Left lung (tissue), 10 donors: ENCODE data around the gene ESRP2. TPM values are rescaled to one million over a fixed set of nuclear protein-coding genes. Genes with fewer than 3 reads are reported as not detected.

Source experiments
- ATAC-seq: fragments of 200-7000 bp; cut with Tn5 transposase; one replicate; pipeline ENCODE4 v1.9.1; 2020; ENCODE audit warnings: moderate library complexity
- DNase-seq, 4 donors: peaks; one replicate each; pipeline ENCODE4 v3.0.0-alpha.2; 2013 to 2020
- H3K27ac ChIP-seq, 2 donors: fragments of 200-600 bp; sonication (generic) in 1 of 2; one replicate each; pipeline versions ENCODE4 v1.5.0 to v1.8.0; 2020 to 2021
- H3K27me3 ChIP-seq, 2 donors: fragments of 200-600 bp; sonication (generic) in 1 of 2; one replicate each; pipeline versions ENCODE4 v1.5.0 to v1.8.0; 2020 to 2021
- H3K36me3 ChIP-seq, 2 donors: fragments of 200-600 bp; sonication (generic) in 1 of 2; one replicate each; pipeline versions ENCODE4 v1.5.0 to v1.8.0; 2020 to 2021
- H3K4me1 ChIP-seq, 2 donors: fragments of 200-600 bp; one replicate each; pipeline ENCODE4 v1.8.0; 2021
- H3K4me3 ChIP-seq, 2 donors: fragments of 200-600 bp; sonication (generic) in 1 of 2; one replicate each; pipeline versions ENCODE4 v1.5.0 to v1.8.0; 2020 to 2021; ENCODE audit warnings: mild to moderate bottlenecking in 1 of 2
- H3K9me3 ChIP-seq, 2 donors: fragments of 200-600 bp; sonication (generic) in 1 of 2; one replicate each; pipeline versions ENCODE4 v1.5.0 to v1.8.0; 2020 to 2021
- intact Hi-C, 2 donors: fragments of 100-400 bp; cut with DNase I; formaldehyde crosslinking; loops; one replicate each; pipeline versions ENCODE4 v1.11.2 to v1.14.2; 2022
- polyA plus RNA-seq, 6 donors: library from polyadenylated mRNA; unstranded; fragments of 120-200 nt; gene quantifications; one replicate each; pipeline ENCODE4 v1.2.1, GENCODE V29; 2013; ENCODE audit not compliant: insufficient read length in 6 of 6
- total RNA-seq, 2 donors: library from RNA; stranded (reverse); fragmentation: NEBNext Ultra II Directional; extraction: Animal tissue kit (Norgen Biotek cat#: 25700); gene quantifications; one replicate each; pipeline ENCODE4 v1.2.1, GENCODE V29; 2021
- TF ChIP-seq, protein P1 (sequence below), 2 donors: fragments of 200-600 bp; sonication (generic) in 1 of 2; IDR thresholded peaks; one replicate each; pipeline versions ENCODE4 v1.5.0 to v1.8.0; 2021; ENCODE audit warnings: antibody characterized with exemption in 2 of 2
- donor health status: DM: no; HTN: yes; CAD: no.
- donor health status: DM: no; HTN: no; CAD: no.

Gene ESRP2
- total and polyA plus RNA-seq, 8 donors = 45.7 to 62.6 (median 54.2) TPM

DNA sequence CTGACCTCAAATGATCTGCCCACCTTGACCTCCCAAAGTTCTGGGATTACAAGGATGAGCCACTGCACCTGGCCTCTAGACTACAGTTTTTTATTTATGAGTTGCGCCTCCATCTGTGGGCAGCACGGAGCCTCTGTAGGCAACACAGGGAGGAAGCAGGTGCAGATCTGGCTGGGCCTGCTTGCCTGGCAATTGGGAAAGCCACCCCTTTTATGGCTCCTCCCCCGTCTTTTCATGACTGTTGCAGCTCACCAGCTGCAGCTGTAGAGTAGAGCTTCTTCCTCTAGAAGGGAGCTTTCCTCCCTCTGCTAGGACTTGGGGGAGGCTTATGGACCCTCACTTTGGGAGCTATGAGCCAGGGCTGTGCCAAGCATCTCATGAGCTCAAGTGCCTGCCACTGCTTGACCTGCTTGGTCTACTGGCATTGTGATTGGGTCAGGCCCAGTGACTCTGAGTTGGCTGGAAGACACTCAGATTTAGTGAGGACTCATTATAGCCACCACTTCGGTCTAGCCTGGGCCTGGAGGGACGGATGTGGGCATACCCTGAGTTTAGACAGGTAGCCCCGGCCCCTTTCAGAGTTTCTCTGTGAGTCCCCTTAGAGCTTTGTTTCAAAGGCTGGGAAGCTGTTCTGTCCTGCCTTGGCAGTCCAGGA lies 21.5 kb upstream of the ESRP2 start:
- ATAC-seq (no peak), DNase-seq (no peak)
- H3K27ac ChIP-seq = peak overlapping the region in 1 of 2 donors; percentile 3
- no peak overlapping the region for H3K4me3 ChIP-seq
- H3K9me3 ChIP-seq = no peaks in the 10 kb centered on the region
- TF ChIP-seq, protein P1, sequence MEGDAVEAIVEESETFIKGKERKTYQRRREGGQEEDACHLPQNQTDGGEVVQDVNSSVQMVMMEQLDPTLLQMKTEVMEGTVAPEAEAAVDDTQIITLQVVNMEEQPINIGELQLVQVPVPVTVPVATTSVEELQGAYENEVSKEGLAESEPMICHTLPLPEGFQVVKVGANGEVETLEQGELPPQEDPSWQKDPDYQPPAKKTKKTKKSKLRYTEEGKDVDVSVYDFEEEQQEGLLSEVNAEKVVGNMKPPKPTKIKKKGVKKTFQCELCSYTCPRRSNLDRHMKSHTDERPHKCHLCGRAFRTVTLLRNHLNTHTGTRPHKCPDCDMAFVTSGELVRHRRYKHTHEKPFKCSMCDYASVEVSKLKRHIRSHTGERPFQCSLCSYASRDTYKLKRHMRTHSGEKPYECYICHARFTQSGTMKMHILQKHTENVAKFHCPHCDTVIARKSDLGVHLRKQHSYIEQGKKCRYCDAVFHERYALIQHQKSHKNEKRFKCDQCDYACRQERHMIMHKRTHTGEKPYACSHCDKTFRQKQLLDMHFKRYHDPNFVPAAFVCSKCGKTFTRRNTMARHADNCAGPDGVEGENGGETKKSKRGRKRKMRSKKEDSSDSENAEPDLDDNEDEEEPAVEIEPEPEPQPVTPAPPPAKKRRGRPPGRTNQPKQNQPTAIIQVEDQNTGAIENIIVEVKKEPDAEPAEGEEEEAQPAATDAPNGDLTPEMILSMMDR (IDR thresholded peaks at IDR 0.05) = no peak
- H3K4me1 ChIP-seq = peaks cover 0 to 18% of the 10 kb centered on the region in 2 donors
- peaks cover 0 to 74% of the 10 kb centered on the region in 2 donors for H3K36me3 ChIP-seq
- intact Hi-C loops = loop anchor here in 1 of 2 donors (10.0 kb wide), 1 partner anchor 67 kb away; no protein-coding TSS in a partner anchor
- no peaks in the 10 kb centered on the region for H3K27me3 ChIP-seq

DNA sequence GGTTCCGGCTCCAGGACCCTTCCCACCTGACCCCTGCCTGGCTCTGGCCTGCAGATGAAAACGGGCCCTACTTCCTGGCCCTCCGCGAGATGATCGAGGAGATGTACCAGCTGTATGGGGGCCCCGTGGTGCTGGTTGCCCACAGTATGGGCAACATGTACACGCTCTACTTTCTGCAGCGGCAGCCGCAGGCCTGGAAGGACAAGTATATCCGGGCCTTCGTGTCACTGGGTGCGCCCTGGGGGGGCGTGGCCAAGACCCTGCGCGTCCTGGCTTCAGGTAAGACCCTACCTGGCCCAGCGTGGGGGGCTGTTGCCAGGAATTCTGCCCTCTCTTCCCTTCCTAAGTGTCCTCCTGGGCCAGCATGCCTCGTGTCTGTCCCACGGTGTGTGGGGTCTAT lies 19.8 kb upstream of the ESRP2 start:
- H3K27ac ChIP-seq = no peak overlapping the region
- H3K27me3 ChIP-seq = no peaks in the 10 kb centered on the region
- H3K9me3 ChIP-seq = no peaks in the 10 kb centered on the region
- peaks cover 0 to 88% of the 10 kb centered on the region in 2 donors for H3K36me3 ChIP-seq
- H3K4me1 ChIP-seq = peaks cover 0 to 13% of the 10 kb centered on the region in 2 donors
- DNase-seq = no peak
- TF ChIP-seq, protein P1 (IDR thresholded peaks at IDR 0.05) = no peak
- no peak overlapping the region for H3K4me3 ChIP-seq
- intact Hi-C loops = loop anchor here in 1 of 2 donors (10.0 kb wide), 1 partner anchor 69 kb away; no protein-coding TSS in a partner anchor
- ATAC-seq = no peak

DNA sequence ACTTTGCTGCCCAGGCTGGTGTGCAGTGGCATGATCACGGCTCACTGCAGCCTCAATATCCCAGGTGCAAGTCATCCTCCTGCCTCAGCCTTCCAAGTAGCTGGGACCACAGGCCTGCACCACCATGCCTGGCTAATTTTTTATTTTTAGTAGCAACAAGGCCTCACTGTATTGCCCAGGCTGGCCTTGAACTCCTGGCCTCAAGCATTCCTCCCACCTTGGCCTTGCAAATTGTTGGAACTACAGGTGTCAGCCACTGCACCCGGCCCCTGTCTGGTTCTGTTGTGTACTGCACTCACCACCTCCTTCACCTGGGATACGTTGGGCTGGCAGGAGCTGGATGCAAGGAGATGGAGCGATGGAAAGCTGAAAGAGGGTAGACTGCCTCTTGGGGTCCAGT lies 17.8 kb upstream of the ESRP2 start:
- Histone ChIP-seq H3K27ac (no peak overlapping the region), H3K4me3 (no peak overlapping the region), H3K27me3 (no peaks in the 10 kb centered on the region), H3K36me3 (peaks cover 0 to 85% of the 10 kb centered on the region in 2 donors), H3K9me3 (no peaks in the 10 kb centered on the region), H3K4me1 (peaks cover 0 to 13% of the 10 kb centered on the region in 2 donors)
- TF ChIP-seq, protein P1 (IDR thresholded peaks at IDR 0.05) = no peak
- DNase-seq (no peak), ATAC-seq (no peak)
- intact Hi-C loops = loop anchor here (5.0 to 10.0 kb wide), 2 partner anchors 71 to 259 kb away; no protein-coding TSS in a partner anchor

DNA sequence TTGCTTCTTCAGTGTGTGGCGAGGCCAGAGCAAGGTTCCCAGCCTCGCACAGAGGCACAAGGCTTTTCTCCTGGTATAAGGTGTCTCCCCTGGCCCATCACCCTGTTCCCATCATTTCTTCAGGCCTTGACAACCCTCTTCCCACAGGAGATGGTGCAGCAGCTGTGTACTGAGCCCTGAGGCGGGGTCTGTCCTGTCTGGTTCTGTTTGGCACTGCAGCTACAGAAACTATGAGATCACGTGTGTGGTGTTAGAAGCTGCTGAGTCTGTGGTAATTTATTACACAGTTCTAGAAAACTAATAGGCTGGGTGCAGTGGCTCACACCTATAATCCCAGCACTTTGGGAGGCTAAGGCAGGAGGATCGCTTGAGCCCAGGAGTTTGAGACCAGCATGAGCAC lies 16.5 kb upstream of the ESRP2 start:
- intact Hi-C loops = loop anchor here (5.0 to 10.0 kb wide), 2 partner anchors 72 to 260 kb away; no protein-coding TSS in a partner anchor
- TF ChIP-seq, protein P1 (IDR thresholded peaks at IDR 0.05) = no peak
- H3K9me3 ChIP-seq = no peaks in the 10 kb centered on the region
- DNase-seq = no peak
- H3K4me3 ChIP-seq = no peak overlapping the region
- no peak overlapping the region for H3K27ac ChIP-seq
- peaks cover 0 to 18% of the 10 kb centered on the region in 2 donors for H3K4me1 ChIP-seq
- no peak for ATAC-seq
- H3K36me3 ChIP-seq = peaks cover 0 to 80% of the 10 kb centered on the region in 2 donors
- H3K27me3 ChIP-seq = no peaks in the 10 kb centered on the region

DNA sequence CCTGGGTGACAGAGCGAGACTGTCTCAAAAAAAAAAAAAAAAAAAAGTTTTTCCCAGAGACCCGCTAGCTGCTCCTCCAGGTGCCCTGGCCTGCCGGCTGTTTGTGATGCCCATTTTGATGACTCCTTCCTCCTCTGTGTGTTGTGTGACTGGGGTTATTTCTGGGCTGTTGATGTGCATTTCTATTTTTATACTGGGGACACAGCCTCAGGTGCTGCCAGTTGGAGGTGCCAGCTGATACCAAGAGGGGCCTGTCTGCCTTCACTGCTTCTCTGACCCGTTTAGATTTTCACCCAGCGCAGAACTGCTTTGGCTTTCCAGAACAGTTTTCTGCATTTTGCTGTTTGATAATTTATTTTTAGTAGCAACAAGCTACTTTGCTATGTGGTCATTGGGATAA lies 15.9 kb upstream of the ESRP2 start:
- Histone ChIP-seq H3K36me3 (peaks cover 0 to 77% of the 10 kb centered on the region in 2 donors), H3K27ac (no peak overlapping the region), H3K27me3 (no peaks in the 10 kb centered on the region), H3K4me1 (peaks cover 0 to 18% of the 10 kb centered on the region in 2 donors), H3K9me3 (no peaks in the 10 kb centered on the region), H3K4me3 (no peak overlapping the region)
- TF ChIP-seq, protein P1 (IDR thresholded peaks at IDR 0.05) = no peak
- intact Hi-C loops = loop anchor here (5.0 to 10.0 kb wide), 2 partner anchors 73 to 260 kb away; no protein-coding TSS in a partner anchor
- ATAC-seq (no peak), DNase-seq (no peak)
